ENCODE measurements around the gene MS4A4E.
"Not testable (repeated sequence)": the region's sequence is repeated elsewhere in the genome, so short reads cannot be mapped to it uniquely, and the experiment has no call there.

The MS4A4E gene

GRCh38 chr11:60221181-60221580 is 21.8 kb downstream of the MS4A4E start:
- DNase-seq: no peak

- DNase-seq: no peak
Observed at GRCh38 chr11:60214386-60214785, 28.6 kb downstream of the MS4A4E start.

GRCh38 chr11:60211206-60211605 is 31.7 kb downstream of the MS4A4E start:
- no peak for DNase-seq

GRCh38 chr11:60209977-60210376 is 33.0 kb downstream of the MS4A4E start:
- DNase-seq: no peak

- no peak for DNase-seq
Observed at GRCh38 chr11:60208951-60209350, 34.0 kb downstream of the MS4A4E start.

GRCh38 chr11:60208146-60208895 is 34.6 kb downstream of the MS4A4E start:
- DNase-seq: no peak

- DNase-seq: no peak
Observed at GRCh38 chr11:60206616-60207015, 36.3 kb downstream of the MS4A4E start.

GRCh38 chr11:60204922-60205321 is 38.0 kb downstream of the MS4A4E start:
- DNase-seq: no peak

GRCh38 chr11:60201334-60201733 is 41.6 kb downstream of the MS4A4E start:
- not testable (repeated sequence) for DNase-seq

- no peak for DNase-seq
Observed at GRCh38 chr11:60197442-60197841, 45.5 kb downstream of the MS4A4E start.

- no peak for DNase-seq
Observed at GRCh38 chr11:60195923-60196368, 47.0 kb downstream of the MS4A4E start.

- DNase-seq: no peak
Observed at GRCh38 chr11:60194511-60194910, 48.4 kb downstream of the MS4A4E start.

GRCh38 chr11:60193687-60194433 is 49.1 kb downstream of the MS4A4E start:
- DNase-seq: peak in 1 of 14 donors; percentile 27

GRCh38 chr11:60192564-60192963 is 50.4 kb downstream of the MS4A4E start:
- DNase-seq: not testable (repeated sequence)

GRCh38 chr11:60188481-60188880 is 54.5 kb downstream of the MS4A4E start:
- DNase-seq: not testable (repeated sequence)

GRCh38 chr11:60186128-60186527 is 56.8 kb downstream of the MS4A4E start:
- not testable (repeated sequence) for DNase-seq

- not testable (repeated sequence) for DNase-seq
Observed at GRCh38 chr11:60185512-60185827, 57.5 kb downstream of the MS4A4E start.

- no peak for DNase-seq
Observed at GRCh38 chr11:60184824-60185511, 58.0 kb downstream of the MS4A4E start.

GRCh38 chr11:60183591-60184205 is 59.2 kb downstream of the MS4A4E start:
- DNase-seq: peak in 2 of 14 donors; percentile 7 to 17

- no peak for DNase-seq
Observed at GRCh38 chr11:60182541-60183330, 60.2 kb downstream of the MS4A4E start, which contains the start of gene MS4A6A. MS4A6A (minus strand) TSS chr11:60183083; CDS start chr11:60181727, 1,356 bp downstream.

- no peak for DNase-seq
Observed at GRCh38 chr11:60175860-60176275, 67.1 kb downstream of the MS4A4E start.

- no peak for DNase-seq
Observed at GRCh38 chr11:60172011-60172410, 70.9 kb downstream of the MS4A4E start.
